Measurements from ENCODE around the gene PCDHB3. TPM values are rescaled to one million over a fixed set of nuclear protein-coding genes. Genes with fewer than 3 reads are reported as not detected.
"Not testable (repeated sequence)": the region's sequence is repeated elsewhere in the genome, so short reads cannot be mapped to it uniquely, and the experiment has no call there.

PCDHB3 gene
- polyA plus RNA-seq, 1 donor from 2014 or later: not detected

- Mint-ChIP-seq H3K36me3 (peaks cover 1% of the 10 kb centered on the region), H3K9me3 (peaks cover 3 to 29% (median 10%) of the 10 kb centered on the region in 3 donors), H3K27me3 (peaks cover 6% of the 10 kb centered on the region), H3K4me3 (no peak overlapping the region), H3K4me1 (no peaks in the 10 kb centered on the region), H3K27ac (no peak overlapping the region)
Measured at GRCh38 chr5:141119250-141119649, 19.0 kb downstream of the PCDHB3 start.

DNA sequence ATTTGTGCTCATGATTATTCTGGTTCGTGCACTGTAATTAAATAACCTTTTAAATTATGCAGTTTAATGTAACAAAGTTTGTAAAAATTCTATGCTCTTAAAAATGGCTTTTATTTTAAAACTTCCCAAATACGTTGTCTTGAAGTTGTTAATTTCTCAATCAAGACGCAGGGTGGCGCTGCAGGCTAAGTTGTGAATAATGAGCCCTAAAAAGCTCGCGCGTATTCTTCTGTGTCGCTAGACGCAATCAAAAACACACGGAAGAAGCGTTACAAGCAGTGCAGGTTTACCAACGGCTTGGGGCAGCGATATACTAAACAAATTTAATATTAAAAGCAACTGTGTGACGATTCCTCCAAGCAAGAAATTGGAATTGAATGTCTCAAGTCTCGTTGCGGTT lies 21.3 kb downstream of the PCDHB3 start, which contains the start of gene PCDHB4:
TSS of gene PCDHB4 (plus strand) at position 256 of the 400 bp plus-strand sequence. CDS start 181 bp downstream, outside the sequence.
- Mint-ChIP-seq H3K4me1 (no peaks in the 10 kb centered on the region), H3K9me3 (peaks cover 3 to 14% (median 3%) of the 10 kb centered on the region in 3 donors), H3K27ac (peak within 1 kb of the TSS in 2 of 3 donors; percentile 23 to 44)

DNA sequence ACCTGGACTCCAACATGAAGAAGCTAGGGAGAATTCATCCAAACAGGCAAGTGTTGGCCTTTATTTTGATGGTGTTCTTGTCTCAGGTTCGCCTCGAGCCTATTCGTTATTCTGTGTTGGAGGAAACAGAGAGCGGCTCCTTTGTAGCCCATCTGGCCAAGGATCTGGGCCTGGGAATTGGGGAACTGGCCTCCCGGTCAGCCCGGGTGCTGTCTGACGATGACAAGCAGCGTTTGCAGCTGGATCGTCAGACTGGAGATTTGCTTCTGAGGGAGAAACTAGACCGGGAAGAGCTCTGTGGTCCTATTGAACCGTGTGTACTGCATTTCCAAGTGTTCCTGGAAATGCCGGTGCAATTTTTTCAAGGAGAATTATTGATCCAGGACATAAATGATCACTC lies 21.7 kb downstream of the PCDHB3 start:
- H3K9me3 Mint-ChIP-seq: peaks cover 0 to 10% (median 0%) of the 10 kb centered on the region in 3 donors
- H3K4me3 Mint-ChIP-seq: no peak overlapping the region
- H3K27ac Mint-ChIP-seq: peak overlapping the region in 1 of 3 donors; percentile 23
- H3K36me3 Mint-ChIP-seq: peaks cover 1% of the 10 kb centered on the region
- peaks cover 6% of the 10 kb centered on the region for H3K27me3 Mint-ChIP-seq
- H3K4me1 Mint-ChIP-seq: no peaks in the 10 kb centered on the region

More for the DNA sequence above, 21.3 kb downstream of the PCDHB3 start, which contains the start of gene PCDHB4:
- Mint-ChIP-seq H3K27me3 (peaks cover 6% of the 10 kb centered on the region), H3K36me3 (peaks cover 1% of the 10 kb centered on the region), H3K4me3 (peak within 1 kb of the TSS in 1 of 4 donors; percentile 44)

- H3K27me3 Mint-ChIP-seq, H3K27ac Mint-ChIP-seq: not testable (repeated sequence)
Measured at GRCh38 chr5:141123396-141124135, 23.3 kb downstream of the PCDHB3 start.

GRCh38 chr5:141127305-141127704 lies 27.0 kb downstream of the PCDHB3 start:
- Mint-ChIP-seq H3K4me1 (peaks cover 0 to 1% (median 0%) of the 10 kb centered on the region in 3 donors), H3K36me3 (no peaks in the 10 kb centered on the region), H3K27ac (no peak overlapping the region), H3K4me3 (no peak overlapping the region), H3K9me3 (peaks cover 2 to 14% (median 5%) of the 10 kb centered on the region in 3 donors), H3K27me3 (peaks cover 7% of the 10 kb centered on the region)

More at GRCh38 chr5:141123396-141124135, 23.3 kb downstream of the PCDHB3 start:
- H3K4me1 Mint-ChIP-seq, H3K4me3 Mint-ChIP-seq, H3K36me3 Mint-ChIP-seq: not testable (repeated sequence)
- peaks cover 0 to 10% (median 2%) of the 10 kb centered on the region in 3 donors for H3K9me3 Mint-ChIP-seq

DNA sequence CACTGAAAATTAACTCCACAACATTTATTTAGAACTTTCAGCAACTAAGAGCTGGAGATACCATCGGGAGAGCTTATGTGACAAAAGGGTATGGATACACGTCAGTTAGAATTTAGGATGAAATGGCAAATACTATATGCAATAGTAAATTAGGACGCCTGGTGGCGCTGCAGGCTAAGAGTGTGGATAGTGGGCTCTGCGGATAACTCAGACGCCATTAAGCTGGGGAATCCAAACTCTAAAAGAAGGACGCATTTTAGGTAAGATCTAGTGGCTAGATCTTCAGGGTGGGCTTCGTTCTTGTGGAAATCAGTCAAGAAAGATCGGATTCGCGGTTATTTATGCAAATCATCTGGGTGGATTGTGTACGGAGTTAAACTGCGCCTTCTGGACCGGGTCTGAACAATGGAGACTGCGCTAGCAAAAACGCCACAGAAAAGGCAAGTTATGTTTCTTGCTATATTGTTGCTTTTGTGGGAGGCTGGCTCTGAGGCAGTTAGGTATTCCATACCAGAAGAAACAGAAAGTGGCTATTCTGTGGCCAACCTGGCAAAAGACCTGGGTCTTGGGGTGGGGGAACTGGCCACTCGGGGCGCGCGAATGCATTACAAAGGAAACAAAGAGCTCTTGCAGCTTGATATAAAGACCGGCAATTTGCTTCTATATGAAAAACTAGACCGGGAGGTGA lies 34.9 kb downstream of the PCDHB3 start, which contains the start of gene PCDHB5:
TSS of gene PCDHB5 (plus strand) at position 177 of the 688 bp plus-strand sequence. CDS start at position 406, 229 bp downstream.
- Mint-ChIP-seq H3K27me3 (no peaks in the 10 kb centered on the region), H3K27ac (no peak within 1 kb of the TSS), H3K4me1 (no peaks in the 10 kb centered on the region), H3K9me3 (peaks cover 16 to 44% (median 27%) of the 10 kb centered on the region in 3 donors), H3K36me3 (peaks cover 1% of the 10 kb centered on the region), H3K4me3 (peak within 1 kb of the TSS in 2 of 4 donors; percentile 10 to 44)

- peak overlapping the region in 1 of 4 donors; percentile 44 for H3K4me3 Mint-ChIP-seq
- peaks cover 1% of the 10 kb centered on the region for H3K36me3 Mint-ChIP-seq
- H3K27me3 Mint-ChIP-seq: no peaks in the 10 kb centered on the region
- no peak overlapping the region for H3K27ac Mint-ChIP-seq
- peaks cover 16 to 40% (median 25%) of the 10 kb centered on the region in 3 donors for H3K9me3 Mint-ChIP-seq
- H3K4me1 Mint-ChIP-seq: no peaks in the 10 kb centered on the region
Measured at GRCh38 chr5:141135718-141136266, 35.5 kb downstream of the PCDHB3 start.

- H3K4me3 Mint-ChIP-seq, H3K27me3 Mint-ChIP-seq, H3K36me3 Mint-ChIP-seq, H3K27ac Mint-ChIP-seq, H3K4me1 Mint-ChIP-seq: not testable (repeated sequence)
- H3K9me3 Mint-ChIP-seq: peaks cover 21 to 36% (median 25%) of the 10 kb centered on the region in 3 donors
Measured at GRCh38 chr5:141137346-141137745, 37.1 kb downstream of the PCDHB3 start.

- H3K36me3 Mint-ChIP-seq: peaks cover 2% of the 10 kb centered on the region
- H3K27ac Mint-ChIP-seq: peak within 1 kb of the TSS in 1 of 3 donors; percentile 72
- H3K4me1 Mint-ChIP-seq: peaks cover 3 to 5% (median 4%) of the 10 kb centered on the region in 3 donors
- peaks cover 4 to 21% (median 7%) of the 10 kb centered on the region in 3 donors for H3K9me3 Mint-ChIP-seq
- H3K27me3 Mint-ChIP-seq: peaks cover 10% of the 10 kb centered on the region
- H3K4me3 Mint-ChIP-seq: peak within 1 kb of the TSS in 3 of 4 donors; percentile 37 to 79 (median 71)
Measured at GRCh38 chr5:141149812-141150211, 49.5 kb downstream of the PCDHB3 start, which contains the start of gene PCDHB6. Gene PCDHB6, plus strand, starts transcription at chr5:141150057. Its CDS starts 201 bp downstream, at chr5:141150258.

DNA sequence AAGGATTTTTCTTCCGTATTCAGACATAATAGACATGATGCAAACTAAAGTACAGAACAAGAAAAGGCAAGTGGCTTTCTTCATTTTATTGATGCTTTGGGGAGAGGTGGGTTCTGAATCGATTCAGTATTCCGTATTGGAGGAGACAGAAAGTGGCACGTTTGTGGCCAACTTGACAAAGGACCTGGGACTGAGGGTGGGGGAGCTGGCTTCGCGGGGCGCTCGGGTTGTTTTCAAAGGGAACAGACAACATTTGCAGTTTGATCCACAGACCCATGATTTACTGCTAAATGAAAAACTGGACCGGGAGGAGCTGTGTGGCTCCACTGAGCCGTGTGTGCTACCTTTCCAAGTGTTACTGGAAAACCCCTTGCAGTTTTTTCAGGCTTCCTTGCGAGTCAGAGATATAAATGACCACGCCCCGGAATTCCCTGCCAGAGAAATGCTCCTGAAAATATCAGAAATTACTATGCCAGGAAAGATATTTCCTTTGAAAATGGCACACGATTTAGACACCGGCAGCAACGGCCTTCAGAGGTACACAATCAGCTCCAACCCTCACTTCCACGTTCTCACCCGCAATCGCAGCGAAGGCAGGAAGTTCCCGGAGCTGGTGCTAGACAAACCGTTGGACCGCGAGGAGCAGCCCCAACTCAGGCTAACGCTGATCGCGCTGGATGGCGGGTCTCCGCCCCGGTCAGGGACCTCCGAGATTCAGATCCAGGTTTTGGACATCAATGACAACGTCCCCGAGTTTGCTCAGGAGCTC lies 50.1 kb downstream of the PCDHB3 start:
- Mint-ChIP-seq H3K9me3 (peaks cover 4 to 21% (median 7%) of the 10 kb centered on the region in 3 donors), H3K27me3 (peaks cover 10% of the 10 kb centered on the region), H3K4me1 (peaks cover 3 to 5% (median 4%) of the 10 kb centered on the region in 3 donors), H3K27ac (peak overlapping the region in 1 of 3 donors; percentile 72), H3K4me3 (peak overlapping the region in 3 of 4 donors; percentile 37 to 79 (median 71)), H3K36me3 (no peaks in the 10 kb centered on the region)

DNA sequence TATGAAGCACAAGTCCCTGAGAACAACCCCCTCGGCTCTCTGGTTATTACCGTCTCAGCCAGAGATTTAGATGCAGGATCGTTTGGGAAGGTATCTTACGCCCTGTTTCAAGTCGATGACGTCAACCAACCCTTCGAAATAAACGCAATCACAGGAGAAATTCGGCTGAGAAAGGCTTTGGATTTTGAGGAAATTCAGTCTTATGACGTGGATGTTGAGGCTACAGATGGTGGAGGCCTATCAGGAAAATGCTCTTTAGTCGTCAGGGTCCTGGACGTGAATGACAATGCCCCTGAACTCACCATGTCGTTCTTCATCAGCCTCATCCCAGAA lies 50.7 kb downstream of the PCDHB3 start:
- Mint-ChIP-seq H3K27me3 (peaks cover 13% of the 10 kb centered on the region), H3K4me1 (peaks cover 4 to 5% (median 4%) of the 10 kb centered on the region in 3 donors), H3K27ac (no peak overlapping the region), H3K4me3 (peak overlapping the region in 1 of 4 donors; percentile 18), H3K36me3 (no peaks in the 10 kb centered on the region), H3K9me3 (peaks cover 4 to 22% (median 7%) of the 10 kb centered on the region in 3 donors)

DNA sequence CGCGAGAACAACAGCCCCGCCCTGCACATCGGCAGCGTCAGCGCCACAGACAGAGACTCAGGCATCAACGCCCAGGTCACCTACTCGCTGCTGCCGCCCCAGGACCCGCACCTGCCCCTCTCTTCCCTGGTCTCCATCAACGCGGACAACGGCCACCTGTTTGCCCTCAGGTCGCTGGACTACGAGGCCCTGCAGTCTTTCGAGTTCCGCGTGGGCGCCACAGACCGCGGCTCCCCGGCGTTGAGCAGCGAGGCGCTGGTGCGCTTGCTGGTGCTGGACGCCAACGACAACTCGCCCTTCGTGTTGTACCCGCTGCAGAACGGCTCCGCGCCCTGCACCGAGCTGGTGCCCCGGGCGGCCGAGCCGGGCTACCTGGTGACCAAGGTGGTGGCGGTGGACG lies 51.4 kb downstream of the PCDHB3 start:
- H3K4me3 Mint-ChIP-seq, H3K36me3 Mint-ChIP-seq, H3K4me1 Mint-ChIP-seq, H3K27ac Mint-ChIP-seq: not testable (repeated sequence)
- Mint-ChIP-seq H3K9me3 (peaks cover 4 to 26% (median 11%) of the 10 kb centered on the region in 3 donors), H3K27me3 (peaks cover 13% of the 10 kb centered on the region)

DNA sequence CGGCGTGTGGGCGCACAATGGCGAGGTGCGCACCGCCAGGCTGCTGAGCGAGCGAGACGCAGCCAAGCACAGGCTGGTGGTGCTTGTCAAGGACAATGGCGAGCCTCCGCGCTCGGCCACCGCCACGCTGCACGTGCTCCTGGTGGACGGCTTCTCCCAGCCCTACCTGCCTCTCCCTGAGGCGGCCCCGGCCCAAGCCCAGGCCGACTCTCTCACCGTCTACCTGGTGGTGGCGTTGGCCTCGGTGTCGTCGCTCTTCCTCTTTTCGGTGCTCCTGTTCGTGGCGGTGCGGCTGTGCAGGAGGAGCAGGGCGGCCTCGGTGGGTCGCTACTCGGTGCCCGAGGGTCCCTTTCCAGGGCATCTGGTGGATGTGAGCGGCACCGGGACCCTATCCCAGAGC lies 51.8 kb downstream of the PCDHB3 start:
- not testable (repeated sequence) for H3K4me3 Mint-ChIP-seq, H3K4me1 Mint-ChIP-seq, H3K36me3 Mint-ChIP-seq, H3K27ac Mint-ChIP-seq
- Mint-ChIP-seq H3K9me3 (peaks cover 4 to 26% (median 11%) of the 10 kb centered on the region in 3 donors), H3K27me3 (peaks cover 13% of the 10 kb centered on the region)
